Thyroid gland (tissue), 4 donors: ENCODE measurements around the gene PIK3C2B. TPM values are rescaled to one million over a fixed set of nuclear protein-coding genes. Genes with fewer than 3 reads are reported as not detected.
A peak's percentile ranks its signal among the peaks of the same experiment; 100 is the strongest.

Experiments
- DNase-seq, 2 donors: peaks; one replicate each; pipeline ENCODE4 v3.0.0-alpha.2; 2019
- H3K27ac ChIP-seq, 3 donors: fragments of 200-600 bp; sonication (generic); 1 replicate in 2 of 3; 2 replicates in 1 of 3; pipeline ENCODE4 v1.5.1; 2016 to 2019; ENCODE audit warnings: mild to moderate bottlenecking in 1 of 3, moderate library complexity in 1 of 3
- H3K27me3 ChIP-seq: fragments of 200-600 bp; sonication (generic); one replicate; pipeline ENCODE4 v1.5.1; 2019
- H3K36me3 ChIP-seq, 2 donors: fragments of 200-600 bp; sonication (generic); one replicate each; pipeline ENCODE4 v1.5.1; 2016 to 2019
- H3K4me1 ChIP-seq, 2 donors: fragments of 200-600 bp; sonication (generic); one replicate each; pipeline ENCODE4 v1.5.1; 2017 to 2019
- H3K4me3 ChIP-seq, 3 donors: fragments of 200-600 bp; sonication (generic); replicated peaks in 1 of 3; 1 replicate in 2 of 3; 2 replicates in 1 of 3; pipeline ENCODE4 v1.5.1; 2016; ENCODE audit warnings: mild to moderate bottlenecking in 1 of 3
- H3K9me3 ChIP-seq: fragments of 200-600 bp; sonication (generic); one replicate; pipeline ENCODE4 v1.5.1; 2017
- CTCF ChIP-seq, 6 experiments: fragments of 200-600 bp in 3 of 6; fragments of 450-650 bp in 3 of 6; sonication (generic) in 3 of 6; IDR thresholded peaks; one replicate each; pipeline ENCODE4 v1.5.1; 2016 to 2019; ENCODE audit warnings: antibody characterized with exemption in 6 of 6, mild to moderate bottlenecking in 2 of 6, inconsistent platforms in 1 of 6, moderate library complexity in 1 of 6
- POLR2A ChIP-seq, 2 donors: fragments of 450-650 bp; IDR thresholded peaks; one replicate each; pipeline ENCODE4 v1.6.1; 2017; ENCODE audit warnings: antibody characterized with exemption in 2 of 2, mild to moderate bottlenecking in 2 of 2, moderate library complexity in 1 of 2
- WGBS, 2 donors: methylation state at CpG; one replicate each; pipeline ENCODE4 v1.1.5; 2017; 5-methylcytosine and 5-hydroxymethylcytosine counted together
- intact Hi-C: fragments of 100-400 bp; cut with DNase I; formaldehyde crosslinking; loops from one replicate; pipeline ENCODE4 v1.15.1; 2023
- total RNA-seq, 4 donors: library from RNA; depleted of rRNA; stranded (reverse); fragments of >200 nt; gene quantifications; one replicate each; pipeline ENCODE4 v1.2.3, GENCODE V29; 2016

Gene PIK3C2B
- total RNA-seq, 4 donors from 2014 or later: 19.9 to 36.9 (median 27.2) TPM

- Histone ChIP-seq H3K27ac (peak overlapping the region; percentile 87 to 90 (median 88)), H3K36me3 (peaks cover 3 to 8% of the 10 kb centered on the region in 2 donors), H3K9me3 (no peaks in the 10 kb centered on the region), H3K27me3 (no peaks in the 10 kb centered on the region), H3K4me1 (peaks cover 30 to 48% of the 10 kb centered on the region in 2 donors), H3K4me3 (no peak overlapping the region)
- 23 to 30% methylated on average over 7 to 17 of the region's 17 CpGs for WGBS, 2 donors
- intact Hi-C loops: no loop called here
- DNase-seq: peak; percentile 89 to 91
- TF ChIP-seq CTCF (IDR thresholded peaks at IDR 0.05) (no peak), POLR2A (IDR thresholded peaks at IDR 0.05) (peak in 1 of 2 donors; percentile 50)
Observed at GRCh38 chr1:204466416-204467405, 27.9 kb downstream of the PIK3C2B start.

GRCh38 chr1:204465546-204466415, 28.8 kb downstream of the PIK3C2B start:
- Histone ChIP-seq H3K27me3 (no peaks in the 10 kb centered on the region), H3K4me1 (peaks cover 30 to 54% of the 10 kb centered on the region in 2 donors), H3K4me3 (no peak overlapping the region), H3K9me3 (no peaks in the 10 kb centered on the region), H3K36me3 (peaks cover 3 to 8% of the 10 kb centered on the region in 2 donors), H3K27ac (peak overlapping the region; percentile 87 to 90 (median 88))
- intact Hi-C loops: no loop called here
- WGBS, 2 donors: 49 to 55% methylated on average over 16 to 17 of the region's 17 CpGs
- no peak for DNase-seq
- TF ChIP-seq CTCF (IDR thresholded peaks at IDR 0.05): no peak
- no peak for TF ChIP-seq POLR2A (IDR thresholded peaks at IDR 0.05)

- peaks cover 30 to 60% of the 10 kb centered on the region in 2 donors for H3K4me1 ChIP-seq
Observed at GRCh38 chr1:204464701-204465100, 29.9 kb downstream of the PIK3C2B start.

GRCh38 chr1:204464187-204464631, 30.4 kb downstream of the PIK3C2B start:
- Histone ChIP-seq H3K4me1 (peaks cover 30 to 60% of the 10 kb centered on the region in 2 donors), H3K36me3 (peaks cover 14 to 17% of the 10 kb centered on the region in 2 donors), H3K9me3 (no peaks in the 10 kb centered on the region), H3K27ac (peak overlapping the region in 2 of 3 donors; percentile 88 to 90), H3K4me3 (no peak overlapping the region), H3K27me3 (no peaks in the 10 kb centered on the region)
- intact Hi-C loops: loop anchor here (5.0 kb wide), 1 partner anchor 33 kb away; no protein-coding TSS in a partner anchor
- DNase-seq: no peak
- 59 to 72% methylated on average over 3 of the region's 3 CpGs for WGBS, 2 donors
- TF ChIP-seq CTCF (IDR thresholded peaks at IDR 0.05) (no peak), POLR2A (IDR thresholded peaks at IDR 0.05) (no peak)

More at GRCh38 chr1:204464701-204465100, 29.9 kb downstream of the PIK3C2B start:
- WGBS, 2 donors: 61 to 68% methylated on average over 1 of the region's 1 CpG
- Histone ChIP-seq H3K27ac (peak overlapping the region in 2 of 3 donors; percentile 88 to 90), H3K9me3 (no peaks in the 10 kb centered on the region), H3K27me3 (no peaks in the 10 kb centered on the region), H3K36me3 (peaks cover 11 to 16% of the 10 kb centered on the region in 2 donors), H3K4me3 (no peak overlapping the region)
- no peak for TF ChIP-seq POLR2A (IDR thresholded peaks at IDR 0.05)
- no peak for TF ChIP-seq CTCF (IDR thresholded peaks at IDR 0.05)
- DNase-seq: no peak
- intact Hi-C loops: loop anchor here (5.0 kb wide), 1 partner anchor 33 kb away; no protein-coding TSS in a partner anchor
